ENCODE measurements around the gene FAM120A. TPM values are rescaled to one million over a fixed set of nuclear protein-coding genes. Genes with fewer than 3 reads are reported as not detected.

Gene FAM120A
- total RNA-seq, 2 donors from 2014 or later, result 56.8 to 77.5 TPM

DNA sequence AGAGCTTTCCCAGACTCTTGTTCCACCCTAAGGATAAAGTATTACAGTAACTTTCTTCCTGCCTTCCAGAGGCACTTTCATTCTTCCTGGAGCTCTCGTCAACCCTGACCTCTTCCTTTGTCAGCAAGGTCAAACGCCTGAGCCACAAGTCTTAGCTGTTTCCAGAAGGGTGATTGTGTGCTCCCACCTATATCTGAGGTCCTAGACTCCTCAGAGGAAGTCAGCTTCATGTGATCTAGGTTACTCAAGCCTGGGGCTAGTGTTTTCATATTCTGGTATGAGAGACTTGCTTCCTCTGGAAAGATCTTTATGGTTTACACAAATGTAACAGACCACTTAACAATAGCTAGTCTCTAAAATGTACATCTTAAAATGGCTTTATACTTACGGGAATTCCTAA lies 5.4 kb upstream of the FAM120A start:
- ATAC-seq, result no peak
- Histone ChIP-seq H3K27ac (no peak overlapping the region), H3K4me1 (peaks cover 22% of the 10 kb centered on the region), H3K27me3 (no peaks in the 10 kb centered on the region), H3K9me3 (no peaks in the 10 kb centered on the region), H3K36me3 (replicated peaks in 1 of 2; ENCODE audit: insufficient read depth in 1 of 2, low read depth in 2 of 2) (peaks cover 0 to 5% of the 10 kb centered on the region in 2 donors), H3K4me3 (no peak overlapping the region)
- WGBS, 2 donors, result 59 to 94% methylated on average over 3 of the region's 3 CpGs
- intact Hi-C loops (cut with DNase I), result no loop called here
- TF ChIP-seq, protein P1, sequence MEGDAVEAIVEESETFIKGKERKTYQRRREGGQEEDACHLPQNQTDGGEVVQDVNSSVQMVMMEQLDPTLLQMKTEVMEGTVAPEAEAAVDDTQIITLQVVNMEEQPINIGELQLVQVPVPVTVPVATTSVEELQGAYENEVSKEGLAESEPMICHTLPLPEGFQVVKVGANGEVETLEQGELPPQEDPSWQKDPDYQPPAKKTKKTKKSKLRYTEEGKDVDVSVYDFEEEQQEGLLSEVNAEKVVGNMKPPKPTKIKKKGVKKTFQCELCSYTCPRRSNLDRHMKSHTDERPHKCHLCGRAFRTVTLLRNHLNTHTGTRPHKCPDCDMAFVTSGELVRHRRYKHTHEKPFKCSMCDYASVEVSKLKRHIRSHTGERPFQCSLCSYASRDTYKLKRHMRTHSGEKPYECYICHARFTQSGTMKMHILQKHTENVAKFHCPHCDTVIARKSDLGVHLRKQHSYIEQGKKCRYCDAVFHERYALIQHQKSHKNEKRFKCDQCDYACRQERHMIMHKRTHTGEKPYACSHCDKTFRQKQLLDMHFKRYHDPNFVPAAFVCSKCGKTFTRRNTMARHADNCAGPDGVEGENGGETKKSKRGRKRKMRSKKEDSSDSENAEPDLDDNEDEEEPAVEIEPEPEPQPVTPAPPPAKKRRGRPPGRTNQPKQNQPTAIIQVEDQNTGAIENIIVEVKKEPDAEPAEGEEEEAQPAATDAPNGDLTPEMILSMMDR (IDR thresholded peaks at IDR 0.05), result no peak
- TF ChIP-seq POLR2A (IDR thresholded peaks at IDR 0.05), result no peak
- DNase-seq, result no peak

DNA sequence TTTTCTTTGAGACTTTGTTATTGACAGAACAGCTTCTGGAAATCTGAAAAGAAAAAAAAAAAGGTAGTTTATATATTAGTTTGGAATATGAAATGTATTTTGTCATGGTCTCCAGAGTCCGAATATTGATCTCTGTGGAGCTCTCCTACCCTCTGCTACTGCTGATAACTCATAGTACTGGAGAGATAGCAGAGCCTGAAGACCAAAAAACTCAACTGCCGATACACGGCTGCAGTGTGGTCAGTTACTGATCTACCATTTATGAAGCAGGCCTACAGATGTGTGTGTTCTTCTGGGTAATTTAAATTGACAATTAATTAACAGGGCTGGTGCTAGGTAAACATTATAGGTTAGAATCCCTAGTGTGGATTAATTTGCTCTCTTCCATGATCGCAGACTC lies 3.8 kb upstream of the FAM120A start:
- TF ChIP-seq, protein P1 (IDR thresholded peaks at IDR 0.05), result no peak
- TF ChIP-seq POLR2A (IDR thresholded peaks at IDR 0.05), result no peak
- DNase-seq (no peak), ATAC-seq (no peak)
- H3K4me3 ChIP-seq, result no peak overlapping the region
- WGBS, 2 donors, result 77 to 85% methylated on average over 4 of the region's 4 CpGs
- no peaks in the 10 kb centered on the region for H3K27me3 ChIP-seq
- no peaks in the 10 kb centered on the region for H3K9me3 ChIP-seq
- peaks cover 22% of the 10 kb centered on the region for H3K4me1 ChIP-seq
- intact Hi-C loops (cut with DNase I), result no loop called here
- peaks cover 0 to 5% of the 10 kb centered on the region in 2 donors for H3K36me3 ChIP-seq (replicated peaks in 1 of 2; ENCODE audit: insufficient read depth in 1 of 2, low read depth in 2 of 2)
- H3K27ac ChIP-seq, result no peak overlapping the region

DNA sequence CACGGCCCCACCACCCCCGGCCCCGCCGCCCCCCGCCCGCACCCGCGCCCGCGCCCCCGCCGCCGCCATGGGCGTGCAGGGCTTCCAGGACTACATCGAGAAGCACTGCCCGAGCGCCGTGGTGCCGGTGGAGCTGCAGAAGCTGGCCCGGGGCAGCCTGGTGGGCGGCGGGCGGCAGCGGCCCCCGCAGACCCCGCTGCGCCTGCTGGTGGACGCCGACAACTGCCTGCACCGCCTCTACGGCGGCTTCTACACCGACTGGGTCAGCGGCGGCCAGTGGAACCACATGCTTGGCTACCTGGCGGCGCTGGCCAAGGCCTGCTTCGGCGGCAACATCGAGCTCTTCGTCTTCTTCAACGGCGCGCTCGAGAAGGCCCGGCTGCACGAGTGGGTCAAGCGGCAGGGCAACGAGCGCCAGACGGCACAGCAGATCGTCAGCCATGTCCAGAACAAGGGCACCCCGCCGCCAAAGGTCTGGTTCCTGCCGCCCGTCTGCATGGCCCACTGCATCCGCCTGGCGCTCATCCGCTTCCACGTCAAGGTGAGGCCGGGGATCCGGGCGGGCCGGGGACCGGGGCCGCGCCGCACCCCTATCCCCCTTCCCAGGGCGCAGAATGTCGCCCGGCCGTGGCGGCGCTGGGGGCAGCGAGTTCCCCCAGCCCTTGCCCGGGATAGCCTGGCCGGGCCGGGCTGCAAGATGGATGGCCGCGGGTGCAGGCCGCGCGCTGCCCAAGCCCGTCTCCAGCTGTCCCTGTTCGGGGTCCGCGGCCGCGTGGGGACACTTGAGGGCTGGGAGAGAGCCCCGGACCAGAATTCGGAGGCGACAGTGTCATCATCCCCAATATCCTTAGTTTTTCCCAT lies 594 bp downstream of the FAM120A start:
- 0% methylated on average over 8 to 65 of the region's 92 CpGs for WGBS, 2 donors
- Histone ChIP-seq H3K27me3 (no peaks in the 10 kb centered on the region), H3K9me3 (no peaks in the 10 kb centered on the region), H3K4me3 (peak overlapping the region; percentile 87 to 91), H3K36me3 (replicated peaks in 1 of 2; ENCODE audit: insufficient read depth in 1 of 2, low read depth in 2 of 2) (peaks cover 0 to 5% of the 10 kb centered on the region in 2 donors), H3K4me1 (peaks cover 53% of the 10 kb centered on the region), H3K27ac (peak overlapping the region; percentile 93 to 98 (median 96))
- ATAC-seq (peak; percentile 28), DNase-seq (peak; percentile 63 to 70 (median 66))
- TF ChIP-seq, protein P1 (IDR thresholded peaks at IDR 0.05), result peak in 4 of 7 experiments; percentile 37 to 51 (median 43)
- TF ChIP-seq POLR2A (IDR thresholded peaks at IDR 0.05), result peak; percentile 28 to 59 (median 45)
- intact Hi-C loops (cut with DNase I), result loop anchor here (10.0 kb wide), 1 partner anchor 267 kb away; the partner anchor contains the start of gene WNK2

DNA sequence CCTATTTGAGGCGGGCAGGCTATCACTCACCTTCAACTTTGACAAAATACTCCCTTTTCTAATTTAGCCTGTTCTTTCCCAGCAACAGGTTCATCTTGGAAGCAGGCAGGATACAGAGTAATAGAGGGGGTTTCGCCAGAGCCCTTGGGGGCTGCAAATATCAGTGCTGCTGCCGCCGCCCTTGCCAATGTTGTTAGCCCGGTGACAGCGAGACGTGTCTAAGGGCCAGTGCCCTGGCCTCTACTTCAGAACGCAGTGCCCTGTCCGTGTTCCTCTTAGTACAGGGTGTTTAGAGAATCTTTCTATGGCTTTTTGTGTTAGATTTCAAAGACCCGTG lies 1.2 kb downstream of the FAM120A start:
- peak; percentile 27 to 41 (median 34) for DNase-seq
- peaks cover 53% of the 10 kb centered on the region for H3K4me1 ChIP-seq
- intact Hi-C loops (cut with DNase I), result loop anchor here (10.0 kb wide), 1 partner anchor 268 kb away; the partner anchor contains the start of gene WNK2
- no peaks in the 10 kb centered on the region for H3K9me3 ChIP-seq
- H3K27ac ChIP-seq, result peak overlapping the region; percentile 93 to 98 (median 96)
- TF ChIP-seq, protein P1 (IDR thresholded peaks at IDR 0.05), result no peak
- TF ChIP-seq POLR2A (IDR thresholded peaks at IDR 0.05), result no peak
- H3K4me3 ChIP-seq, result peak overlapping the region; percentile 87 to 91
- no peak for ATAC-seq
- no peaks in the 10 kb centered on the region for H3K27me3 ChIP-seq
- WGBS, 2 donors, result 1 to 3% methylated on average over 10 of the region's 10 CpGs
- H3K36me3 ChIP-seq (replicated peaks in 1 of 2; ENCODE audit: insufficient read depth in 1 of 2, low read depth in 2 of 2), result peaks cover 0 to 3% of the 10 kb centered on the region in 2 donors

Data from body of pancreas (tissue), 4 donors.